ENCODE data around the gene DACT2.

Gene DACT2

GRCh38 chr6:168336967-168337366, 17.4 kb upstream of the DACT2 start:
- ChIA-PET CTCF (no interaction called here), POLR2A (no interaction called here)
- DNase-seq (ENCODE audit: extremely low spot score), result no peak
- TF ChIP-seq, protein P1, sequence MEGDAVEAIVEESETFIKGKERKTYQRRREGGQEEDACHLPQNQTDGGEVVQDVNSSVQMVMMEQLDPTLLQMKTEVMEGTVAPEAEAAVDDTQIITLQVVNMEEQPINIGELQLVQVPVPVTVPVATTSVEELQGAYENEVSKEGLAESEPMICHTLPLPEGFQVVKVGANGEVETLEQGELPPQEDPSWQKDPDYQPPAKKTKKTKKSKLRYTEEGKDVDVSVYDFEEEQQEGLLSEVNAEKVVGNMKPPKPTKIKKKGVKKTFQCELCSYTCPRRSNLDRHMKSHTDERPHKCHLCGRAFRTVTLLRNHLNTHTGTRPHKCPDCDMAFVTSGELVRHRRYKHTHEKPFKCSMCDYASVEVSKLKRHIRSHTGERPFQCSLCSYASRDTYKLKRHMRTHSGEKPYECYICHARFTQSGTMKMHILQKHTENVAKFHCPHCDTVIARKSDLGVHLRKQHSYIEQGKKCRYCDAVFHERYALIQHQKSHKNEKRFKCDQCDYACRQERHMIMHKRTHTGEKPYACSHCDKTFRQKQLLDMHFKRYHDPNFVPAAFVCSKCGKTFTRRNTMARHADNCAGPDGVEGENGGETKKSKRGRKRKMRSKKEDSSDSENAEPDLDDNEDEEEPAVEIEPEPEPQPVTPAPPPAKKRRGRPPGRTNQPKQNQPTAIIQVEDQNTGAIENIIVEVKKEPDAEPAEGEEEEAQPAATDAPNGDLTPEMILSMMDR (IDR thresholded peaks at IDR 0.05; ENCODE audit: control extremely low read depth, extremely low read depth, low read depth, missing control alignments), result no peak

- no peak for DNase-seq (ENCODE audit: extremely low spot score)
- TF ChIP-seq, protein P1 (IDR thresholded peaks at IDR 0.05; ENCODE audit: control extremely low read depth, extremely low read depth, low read depth, missing control alignments), result no peak
- CTCF ChIA-PET, result no interaction called here
- POLR2A ChIA-PET, result no interaction called here
Measured at GRCh38 chr6:168333989-168334388, 14.4 kb upstream of the DACT2 start.

GRCh38 chr6:168333491-168333890, 13.9 kb upstream of the DACT2 start:
- no peak for DNase-seq (ENCODE audit: extremely low spot score)
- ChIA-PET POLR2A (no interaction called here), CTCF (interaction anchor here (1.4 kb wide), 1 partner anchor 45 kb away, joined by 3 read pairs; no protein-coding TSS in a partner anchor)
- TF ChIP-seq, protein P1 (IDR thresholded peaks at IDR 0.05; ENCODE audit: control extremely low read depth, extremely low read depth, low read depth, missing control alignments), result no peak

GRCh38 chr6:168333039-168333438, 13.5 kb upstream of the DACT2 start:
- DNase-seq (ENCODE audit: extremely low spot score), result no peak
- ChIA-PET POLR2A (no interaction called here), CTCF (interaction anchor here (0.9 to 1.4 kb wide), 3 partner anchors 10 to 68 kb away, joined by 3 read pairs; no protein-coding TSS in a partner anchor)
- TF ChIP-seq, protein P1 (IDR thresholded peaks at IDR 0.05; ENCODE audit: control extremely low read depth, extremely low read depth, low read depth, missing control alignments), result no peak

DNA sequence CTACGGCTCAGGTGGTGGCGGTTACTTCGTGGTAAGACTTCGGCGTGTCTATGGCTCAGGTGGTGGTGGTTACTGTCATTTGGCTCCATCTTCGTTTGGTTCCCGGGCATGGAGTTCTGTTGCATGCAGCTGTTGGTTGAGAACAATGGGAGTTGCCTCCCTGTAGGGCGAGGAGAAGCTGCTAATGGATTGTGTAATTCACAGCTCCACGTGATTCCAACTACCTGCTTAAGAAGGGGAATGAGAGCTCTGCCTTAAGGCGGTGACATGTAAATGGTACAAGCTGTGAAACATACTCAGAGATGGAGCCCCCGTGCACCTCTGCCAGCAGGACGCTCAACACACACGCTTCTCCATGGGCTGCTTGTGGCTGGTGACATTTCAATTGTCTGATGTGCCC, 12.4 kb upstream of the DACT2 start:
- DNase-seq (ENCODE audit: extremely low spot score), result no peak
- ChIA-PET CTCF (interaction anchor here (0.9 to 1.4 kb wide), 3 partner anchors 11 to 69 kb away, joined by 3 read pairs; no protein-coding TSS in a partner anchor), POLR2A (no interaction called here)
- TF ChIP-seq, protein P1 (IDR thresholded peaks at IDR 0.05; ENCODE audit: control extremely low read depth, extremely low read depth, low read depth, missing control alignments), result no peak

- TF ChIP-seq, protein P1 (IDR thresholded peaks at IDR 0.05; ENCODE audit: control extremely low read depth, extremely low read depth, low read depth, missing control alignments), result no peak
- no peak for DNase-seq (ENCODE audit: extremely low spot score)
- ChIA-PET POLR2A (no interaction called here), CTCF (no interaction called here)
Measured at GRCh38 chr6:168331058-168331457, 11.5 kb upstream of the DACT2 start.

DNA sequence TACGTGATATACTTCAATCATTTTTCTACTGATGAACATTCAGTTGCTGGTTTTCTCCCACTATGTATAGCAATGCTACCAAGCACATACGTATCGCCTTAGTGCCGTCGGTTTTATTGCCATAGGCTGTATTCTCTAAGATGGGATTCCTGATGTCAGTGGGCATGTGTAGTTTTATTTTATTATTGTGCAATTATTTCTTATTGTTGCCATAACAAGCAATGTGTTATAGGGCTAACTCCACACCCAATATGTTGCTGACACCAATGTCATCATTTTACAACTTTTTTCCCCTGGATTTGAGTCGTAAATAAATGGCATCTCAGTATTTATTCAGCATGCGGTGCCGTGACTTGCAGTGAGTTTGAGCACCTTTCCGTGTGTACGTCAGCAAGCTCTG, 10.8 kb upstream of the DACT2 start:
- TF ChIP-seq, protein P1 (IDR thresholded peaks at IDR 0.05; ENCODE audit: control extremely low read depth, extremely low read depth, low read depth, missing control alignments), result no peak
- no peak for DNase-seq (ENCODE audit: extremely low spot score)
- ChIA-PET POLR2A (no interaction called here), CTCF (no interaction called here)
